ENCODE data around the gene CST3. TPM values are rescaled to one million over a fixed set of nuclear protein-coding genes. Genes with fewer than 3 reads are reported as not detected.

CST3 gene
- total and polyA plus RNA-seq, 7 donors, result 344 to 1,250 (median 693) TPM

GRCh38 chr20:23614163-23614562, 23.6 kb downstream of the CST3 start:
- Histone ChIP-seq H3K4me3 (no peak overlapping the region), H3K4me1 (peaks cover 0 to 35% (median 24%) of the 10 kb centered on the region in 4 donors), H3K36me3 (no peaks in the 10 kb centered on the region), H3K27ac (peak overlapping the region; percentile 47 to 70 (median 64)), H3K9me3 (no peaks in the 10 kb centered on the region), H3K27me3 (no peaks in the 10 kb centered on the region)
- no peak for TF ChIP-seq POLR2AphosphoS5 (IDR thresholded peaks at IDR 0.05)
- TF ChIP-seq CTCF (IDR thresholded peaks at IDR 0.05), result no peak
- no peak for TF ChIP-seq POLR2A (IDR thresholded peaks at IDR 0.05)
- no peak for TF ChIP-seq EP300 (IDR thresholded peaks at IDR 0.05)
- 88 to 90% methylated on average over 5 of the region's 5 CpGs for WGBS, 2 donors
- intact Hi-C loops (cut with DNase I), result no loop called here
- DNase-seq, result no peak

GRCh38 chr20:23613676-23614075, 24.1 kb downstream of the CST3 start:
- TF ChIP-seq POLR2AphosphoS5 (IDR thresholded peaks at IDR 0.05) (peak in 2 of 4 donors; percentile 35 to 38), CTCF (IDR thresholded peaks at IDR 0.05) (no peak)
- H3K4me3 ChIP-seq, result no peak overlapping the region
- no peaks in the 10 kb centered on the region for H3K36me3 ChIP-seq
- H3K27ac ChIP-seq, result peak overlapping the region; percentile 47 to 70 (median 64)
- H3K27me3 ChIP-seq, result no peaks in the 10 kb centered on the region
- intact Hi-C loops (cut with DNase I), result no loop called here
- H3K4me1 ChIP-seq, result peaks cover 0 to 35% (median 24%) of the 10 kb centered on the region in 4 donors
- DNase-seq, result no peak
- no peaks in the 10 kb centered on the region for H3K9me3 ChIP-seq

- Histone ChIP-seq H3K9me3 (no peaks in the 10 kb centered on the region), H3K27ac (peak overlapping the region; percentile 47 to 70 (median 64)), H3K4me1 (peaks cover 0 to 35% (median 24%) of the 10 kb centered on the region in 4 donors), H3K27me3 (no peaks in the 10 kb centered on the region), H3K36me3 (no peaks in the 10 kb centered on the region), H3K4me3 (no peak overlapping the region)
- intact Hi-C loops (cut with DNase I), result no loop called here
- DNase-seq, result no peak
- WGBS, 2 donors, result 73 to 78% methylated on average over 2 of the region's 2 CpGs
- TF ChIP-seq CTCF (IDR thresholded peaks at IDR 0.05) (no peak), POLR2A (IDR thresholded peaks at IDR 0.05) (no peak), EP300 (IDR thresholded peaks at IDR 0.05) (no peak), POLR2AphosphoS5 (IDR thresholded peaks at IDR 0.05) (no peak)
Measured at GRCh38 chr20:23612396-23612795, 25.4 kb downstream of the CST3 start.

- no peak for DNase-seq
- Histone ChIP-seq H3K4me1 (peaks cover 0 to 42% (median 26%) of the 10 kb centered on the region in 4 donors), H3K27me3 (no peaks in the 10 kb centered on the region), H3K36me3 (no peaks in the 10 kb centered on the region), H3K27ac (no peak overlapping the region), H3K4me3 (no peak overlapping the region), H3K9me3 (no peaks in the 10 kb centered on the region)
- TF ChIP-seq POLR2A (IDR thresholded peaks at IDR 0.05) (no peak), POLR2AphosphoS5 (IDR thresholded peaks at IDR 0.05) (no peak), CTCF (IDR thresholded peaks at IDR 0.05) (no peak), EP300 (IDR thresholded peaks at IDR 0.05) (no peak)
- 92% methylated on average over 5 of the region's 5 CpGs for WGBS, 2 donors
- intact Hi-C loops (cut with DNase I), result no loop called here
Measured at GRCh38 chr20:23609486-23610109, 28.2 kb downstream of the CST3 start.
